ENCODE measurements around the gene MIB1.

DNA sequence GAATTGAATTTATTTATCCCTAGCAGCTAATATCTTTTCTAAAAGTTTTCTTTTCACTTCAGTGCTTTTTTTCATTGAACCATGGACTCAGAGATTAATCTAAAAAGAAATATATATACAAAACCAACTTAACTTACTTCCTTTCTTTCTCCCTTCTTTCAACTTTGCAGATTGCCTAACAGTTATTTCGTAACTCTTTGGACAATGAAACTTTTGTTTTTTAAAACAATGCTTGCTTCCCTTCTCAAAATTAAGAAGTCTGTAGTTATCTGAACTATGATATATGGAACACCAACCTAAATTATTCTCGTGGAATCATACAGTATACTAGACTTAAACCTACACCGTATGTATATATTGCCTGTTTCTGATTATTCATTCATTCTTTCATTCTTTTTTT, 62.9 kb downstream of the MIB1 start:
- no peak for TF ChIP-seq EZH2 (IDR thresholded peaks at IDR 0.05; ENCODE audit: borderline replicate concordance, low read length)
- TF ChIP-seq, protein P1, sequence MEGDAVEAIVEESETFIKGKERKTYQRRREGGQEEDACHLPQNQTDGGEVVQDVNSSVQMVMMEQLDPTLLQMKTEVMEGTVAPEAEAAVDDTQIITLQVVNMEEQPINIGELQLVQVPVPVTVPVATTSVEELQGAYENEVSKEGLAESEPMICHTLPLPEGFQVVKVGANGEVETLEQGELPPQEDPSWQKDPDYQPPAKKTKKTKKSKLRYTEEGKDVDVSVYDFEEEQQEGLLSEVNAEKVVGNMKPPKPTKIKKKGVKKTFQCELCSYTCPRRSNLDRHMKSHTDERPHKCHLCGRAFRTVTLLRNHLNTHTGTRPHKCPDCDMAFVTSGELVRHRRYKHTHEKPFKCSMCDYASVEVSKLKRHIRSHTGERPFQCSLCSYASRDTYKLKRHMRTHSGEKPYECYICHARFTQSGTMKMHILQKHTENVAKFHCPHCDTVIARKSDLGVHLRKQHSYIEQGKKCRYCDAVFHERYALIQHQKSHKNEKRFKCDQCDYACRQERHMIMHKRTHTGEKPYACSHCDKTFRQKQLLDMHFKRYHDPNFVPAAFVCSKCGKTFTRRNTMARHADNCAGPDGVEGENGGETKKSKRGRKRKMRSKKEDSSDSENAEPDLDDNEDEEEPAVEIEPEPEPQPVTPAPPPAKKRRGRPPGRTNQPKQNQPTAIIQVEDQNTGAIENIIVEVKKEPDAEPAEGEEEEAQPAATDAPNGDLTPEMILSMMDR (IDR thresholded peaks at IDR 0.05; ENCODE audit: low read length): no peak

Measured in OCI-LY1 (cell line).